BJ (cell line): Measurements from ENCODE around the gene MFN1. TPM values are rescaled to one million over a fixed set of nuclear protein-coding genes. Genes with fewer than 3 reads are reported as not detected.

Source experiments
- CTCF ChIA-PET: fragments of 350-600 bp; formaldehyde crosslinking; extraction: SDS; loops from one replicate; lab custom pipeline; 2021; ENCODE audit warnings: antibody characterized with exemption, inconsistent platforms; lab: Yijun Ruan, JAX
- POLR2A ChIA-PET: fragments of 300-600 bp; sonication (Branson Sonifier 250); formaldehyde crosslinking; extraction: SDS; loops from one replicate; lab custom pipeline; 2021; ENCODE audit warnings: antibody characterized with exemption; lab: Charles Lee
- DNase-seq: peaks from one replicate; pipeline ENCODE4 v3.0.0-alpha.2; 2011; ENCODE audit warnings: low read depth
- H3K27me3 ChIP-seq: 2 replicates; pipeline ENCODE4 v1.6.0; 2011; ENCODE audit warnings: low read length; ENCODE audit not compliant: control insufficient read depth, insufficient read depth
- H3K36me3 ChIP-seq: 2 replicates; pipeline ENCODE4 v1.5.1; 2011; ENCODE audit warnings: low read length; ENCODE audit not compliant: control insufficient read depth, insufficient read depth
- H3K4me3 ChIP-seq: 2 replicates; pipeline ENCODE4 v1.5.1; 2011; ENCODE audit warnings: low read depth, mild to moderate bottlenecking, control low read depth, low read length
- polyA plus RNA-seq: library from polyadenylated mRNA; depleted of rRNA; stranded (reverse); fragments of >200 nt; gene quantifications from 2 replicates; pipeline ENCODE4 v1.2.3, GENCODE V29; 2011
- TF ChIP-seq, protein P1 (sequence below): IDR thresholded peaks from 2 replicates; pipeline ENCODE4 v1.5.1; 2011; ENCODE audit warnings: low read depth, mild to moderate bottlenecking, control low read depth, inconsistent platforms, low read length, moderate library complexity; ENCODE audit not compliant: insufficient read depth

MFN1 gene
- polyA plus RNA-seq, 1 experiment, result 13.4 TPM

DNA sequence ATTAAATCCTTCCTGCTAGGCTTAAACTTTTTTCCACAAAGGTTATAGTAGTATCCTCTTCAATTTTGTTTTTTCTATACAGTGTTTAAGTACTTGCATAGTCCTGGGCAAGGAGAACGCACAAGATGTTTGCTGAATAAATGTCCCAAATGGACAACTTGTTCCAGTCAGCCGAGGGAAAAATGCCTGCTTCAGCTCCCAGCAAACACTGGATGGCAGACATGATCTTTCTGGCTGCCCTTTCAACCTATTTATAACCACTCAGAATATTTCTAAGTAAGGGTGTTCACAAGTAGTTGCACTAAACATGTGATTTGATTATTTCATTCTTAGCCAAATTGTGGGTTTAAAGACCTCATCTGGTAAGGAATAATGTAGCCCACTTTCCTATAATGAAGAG lies 74.0 kb downstream of the MFN1 start:
- H3K4me3 ChIP-seq, result no peak overlapping the region
- CTCF ChIA-PET, result interaction anchor here (0.8 to 1.3 kb wide), 3 partner anchors 133 to 140 kb away, joined by 3 to 11 read pairs (median 5); no protein-coding TSS in a partner anchor
- no peaks in the 10 kb centered on the region for H3K27me3 ChIP-seq
- peaks cover 8% of the 10 kb centered on the region for H3K36me3 ChIP-seq
- TF ChIP-seq, protein P1, sequence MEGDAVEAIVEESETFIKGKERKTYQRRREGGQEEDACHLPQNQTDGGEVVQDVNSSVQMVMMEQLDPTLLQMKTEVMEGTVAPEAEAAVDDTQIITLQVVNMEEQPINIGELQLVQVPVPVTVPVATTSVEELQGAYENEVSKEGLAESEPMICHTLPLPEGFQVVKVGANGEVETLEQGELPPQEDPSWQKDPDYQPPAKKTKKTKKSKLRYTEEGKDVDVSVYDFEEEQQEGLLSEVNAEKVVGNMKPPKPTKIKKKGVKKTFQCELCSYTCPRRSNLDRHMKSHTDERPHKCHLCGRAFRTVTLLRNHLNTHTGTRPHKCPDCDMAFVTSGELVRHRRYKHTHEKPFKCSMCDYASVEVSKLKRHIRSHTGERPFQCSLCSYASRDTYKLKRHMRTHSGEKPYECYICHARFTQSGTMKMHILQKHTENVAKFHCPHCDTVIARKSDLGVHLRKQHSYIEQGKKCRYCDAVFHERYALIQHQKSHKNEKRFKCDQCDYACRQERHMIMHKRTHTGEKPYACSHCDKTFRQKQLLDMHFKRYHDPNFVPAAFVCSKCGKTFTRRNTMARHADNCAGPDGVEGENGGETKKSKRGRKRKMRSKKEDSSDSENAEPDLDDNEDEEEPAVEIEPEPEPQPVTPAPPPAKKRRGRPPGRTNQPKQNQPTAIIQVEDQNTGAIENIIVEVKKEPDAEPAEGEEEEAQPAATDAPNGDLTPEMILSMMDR, result peak; percentile 47
- no peak for DNase-seq
- POLR2A ChIA-PET, result no interaction called here

DNA sequence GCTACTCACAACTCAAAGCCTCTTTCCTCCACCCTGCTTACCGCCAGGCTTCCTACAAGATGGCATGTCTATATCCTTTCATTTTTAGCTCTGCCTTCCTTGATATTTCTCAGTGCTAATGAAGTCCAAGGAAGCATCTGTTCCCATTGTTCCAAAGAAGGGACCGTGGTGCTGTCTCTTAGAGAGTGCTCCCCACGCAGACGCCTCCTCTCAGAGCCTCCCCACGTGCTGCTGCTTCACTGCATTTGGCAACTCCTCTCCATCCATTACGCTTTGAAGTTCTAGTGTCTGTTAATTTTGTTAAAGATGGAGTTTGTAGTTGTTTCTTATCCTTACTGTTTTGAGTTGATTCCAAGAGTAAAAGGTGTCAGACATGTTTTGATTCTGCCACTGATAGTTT lies 77.6 kb downstream of the MFN1 start:
- ChIA-PET POLR2A (no interaction called here), CTCF (no interaction called here)
- peaks cover 5% of the 10 kb centered on the region; the same call in 1 of the 2 replicates for H3K36me3 ChIP-seq
- H3K27me3 ChIP-seq, result no peaks in the 10 kb centered on the region
- H3K4me3 ChIP-seq, result no peak overlapping the region
- DNase-seq, result no peak
- TF ChIP-seq, protein P1, result no peak

DNA sequence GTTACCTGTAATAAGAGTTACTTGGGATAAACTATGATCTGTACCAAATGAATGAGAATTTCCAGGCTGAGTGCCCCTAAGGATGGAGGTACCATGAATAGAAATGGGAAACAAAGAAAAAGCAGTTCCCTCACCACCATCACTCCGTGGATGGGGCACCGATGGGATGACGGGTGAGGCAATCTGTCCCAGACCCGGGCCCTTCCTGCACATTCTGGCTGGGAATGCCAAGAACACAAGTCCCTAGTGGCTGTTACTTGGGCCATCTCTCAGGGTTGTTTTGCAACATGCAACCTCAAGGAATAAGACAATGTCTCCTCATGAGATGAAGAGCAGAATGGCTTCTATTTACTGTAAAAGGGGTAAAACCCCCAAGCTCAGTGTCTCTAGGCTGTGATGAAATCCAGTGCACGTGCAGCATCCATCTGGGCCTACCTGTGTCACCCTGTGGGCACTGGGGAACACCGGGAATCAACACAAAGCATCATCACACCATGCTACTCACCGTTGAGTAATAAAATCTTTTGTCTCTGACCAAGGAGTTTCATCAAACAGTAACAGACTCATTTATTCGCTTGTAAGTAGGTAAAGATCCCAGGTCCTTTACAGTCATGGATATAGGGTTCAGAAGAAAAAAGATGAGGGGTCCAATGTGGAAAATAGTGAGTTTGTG lies 81.5 kb downstream of the MFN1 start:
- POLR2A ChIA-PET, result no interaction called here
- Histone ChIP-seq H3K27me3 (no peaks in the 10 kb centered on the region), H3K36me3 (peaks cover 4% of the 10 kb centered on the region; the same call in 1 of the 2 replicates), H3K4me3 (no peak overlapping the region)
- no peak for DNase-seq
- CTCF ChIA-PET, result no interaction called here
- TF ChIP-seq, protein P1, result no peak

DNA sequence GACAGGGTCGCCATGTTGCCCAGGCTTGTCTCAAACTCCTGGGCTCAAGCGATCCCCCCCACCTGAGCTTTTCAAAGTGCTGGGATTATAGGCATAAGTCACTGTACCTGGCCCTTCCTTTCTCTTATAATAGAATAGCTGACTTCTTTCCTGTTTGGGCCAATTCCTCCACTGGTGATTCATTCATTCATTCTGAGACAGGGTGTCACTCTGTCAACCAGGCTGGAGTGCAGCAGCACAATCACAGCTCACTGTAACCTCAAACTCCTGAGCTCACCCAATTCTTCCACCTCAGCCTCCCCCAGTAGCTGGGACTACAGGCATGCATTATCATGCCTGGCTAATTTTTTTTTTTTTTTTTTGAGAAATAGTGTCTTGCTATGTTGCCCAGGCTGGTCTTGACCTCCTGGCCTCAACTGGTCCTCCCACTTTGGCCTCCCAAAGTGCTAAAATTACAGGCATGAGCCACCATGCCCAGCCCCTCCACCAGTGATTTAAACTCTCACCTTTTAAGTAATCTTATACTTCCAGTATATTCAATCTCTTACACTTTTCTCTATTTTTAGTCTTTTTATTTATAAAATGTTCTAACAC lies 82.9 kb downstream of the MFN1 start:
- ChIA-PET CTCF (interaction anchor here (1.0 kb wide), 1 partner anchor 13 kb away, joined by 3 read pairs; no protein-coding TSS in a partner anchor), POLR2A (no interaction called here)
- no peak for DNase-seq
- H3K27me3 ChIP-seq, result no peaks in the 10 kb centered on the region
- H3K4me3 ChIP-seq, result no peak overlapping the region
- H3K36me3 ChIP-seq, result no peaks in the 10 kb centered on the region
- TF ChIP-seq, protein P1, result no peak

DNA sequence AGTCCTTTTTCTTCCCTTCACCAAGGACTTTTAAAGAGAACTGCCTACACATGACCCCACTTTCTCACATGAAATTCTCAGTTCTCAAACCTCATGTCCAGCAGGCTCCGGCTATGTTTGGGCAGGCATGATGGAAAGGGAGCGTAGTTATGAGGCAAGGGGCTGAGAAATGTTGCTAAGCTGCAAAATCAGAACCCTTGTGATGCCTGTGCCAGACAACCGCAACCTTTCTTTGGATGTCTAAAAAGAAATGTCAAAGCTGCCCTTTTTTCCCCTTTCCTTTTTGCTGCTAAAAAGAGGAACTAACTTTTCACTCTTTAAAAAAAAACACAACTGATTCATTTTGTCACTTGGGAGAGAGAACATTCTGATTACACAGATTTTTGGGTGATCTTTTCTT lies 84.5 kb downstream of the MFN1 start:
- no peak for DNase-seq
- no peaks in the 10 kb centered on the region for H3K36me3 ChIP-seq
- POLR2A ChIA-PET, result no interaction called here
- TF ChIP-seq, protein P1, result no peak
- no peak overlapping the region for H3K4me3 ChIP-seq
- no peaks in the 10 kb centered on the region for H3K27me3 ChIP-seq
- CTCF ChIA-PET, result interaction anchor here (1.1 kb wide), 1 partner anchor 20 kb away, joined by 5 read pairs; no protein-coding TSS in a partner anchor
